CD4-positive, alpha-beta memory T cell (primary cell): ENCODE data around the gene GCLC. TPM values are rescaled to one million over a fixed set of nuclear protein-coding genes. Genes with fewer than 3 reads are reported as not detected.
"Not testable (repeated sequence)": the region's sequence is repeated elsewhere in the genome, so short reads cannot be mapped to it uniquely, and the experiment has no call there.

Experiments used
- CTCF ChIA-PET: fragments of 350-600 bp; sonication (Branson Sonifier 250); formaldehyde crosslinking; loops from one replicate; lab custom pipeline; 2021; ENCODE audit warnings: inconsistent platforms; ENCODE audit not compliant: partially characterized antibody; lab: Charles Lee
- POLR2A ChIA-PET: fragments of 350-600 bp; sonication (Branson Sonifier 250); formaldehyde crosslinking; loops from one replicate; lab custom pipeline; 2021; ENCODE audit not compliant: partially characterized antibody; lab: Charles Lee
- DNase-seq, 5 donors: peaks; one replicate each; pipeline versions ENCODE4 v3.0.0 to v3.0.0-alpha.2; 2020 to 2022; ENCODE audit warnings: mixed read lengths in 1 of 5
- H3K27ac ChIP-seq: one replicate; pipeline ENCODE4 v1.7.0; 2013; ENCODE audit warnings: low read depth, low read length
- H3K27me3 ChIP-seq: 2 replicates; pipeline ENCODE4 v1.7.0; 2013; ENCODE audit warnings: mild to moderate bottlenecking, low read length, moderate library complexity; ENCODE audit not compliant: insufficient read depth
- H3K36me3 ChIP-seq: 2 replicates; pipeline ENCODE4 v1.7.0; 2013; ENCODE audit warnings: mild to moderate bottlenecking, low read length, moderate library complexity; ENCODE audit not compliant: insufficient read depth
- H3K4me1 ChIP-seq: 2 replicates; pipeline ENCODE4 v1.7.0; 2013; ENCODE audit warnings: mild to moderate bottlenecking, low read length, moderate library complexity; ENCODE audit not compliant: insufficient read depth
- H3K4me3 ChIP-seq, 2 donors: one replicate each; pipeline ENCODE4 v1.7.0; 2013; ENCODE audit warnings: low read length in 2 of 2, mild to moderate bottlenecking in 1 of 2
- H3K9me3 ChIP-seq, 2 donors: one replicate each; pipeline ENCODE4 v1.7.0; 2013; ENCODE audit warnings: low read length in 2 of 2, control low read depth in 1 of 2; ENCODE audit not compliant: control insufficient read depth in 1 of 2
- H3K27ac Mint-ChIP-seq, 7 donors: one replicate each; pipeline ENCODE4 v1.8.0; 2020 to 2021; ENCODE audit warnings: mixed read lengths in 7 of 7, mild to moderate bottlenecking in 6 of 7, inconsistent platforms in 3 of 7, moderate library complexity in 3 of 7
- H3K27me3 Mint-ChIP-seq, 2 donors: one replicate each; pipeline ENCODE4 v1.8.0; 2020 to 2021; ENCODE audit warnings: mixed read lengths in 2 of 2
- H3K36me3 Mint-ChIP-seq, 2 donors: one replicate each; pipeline ENCODE4 v1.8.0; 2020 to 2021; ENCODE audit warnings: mixed read lengths in 2 of 2, inconsistent platforms in 1 of 2, mild to moderate bottlenecking in 1 of 2
- H3K4me1 Mint-ChIP-seq, 4 donors: one replicate each; pipeline ENCODE4 v1.8.0; 2020 to 2021; ENCODE audit warnings: mixed read lengths in 4 of 4, mild to moderate bottlenecking in 1 of 4
- H3K4me3 Mint-ChIP-seq, 8 donors: one replicate each; pipeline ENCODE4 v1.8.0; 2020 to 2021; ENCODE audit warnings: mixed read lengths in 8 of 8, mild to moderate bottlenecking in 7 of 8, moderate library complexity in 6 of 8, inconsistent platforms in 3 of 8
- H3K9me3 Mint-ChIP-seq, 8 donors: one replicate each; pipeline ENCODE4 v1.8.0; 2020 to 2021; ENCODE audit warnings: mixed read lengths in 8 of 8, mild to moderate bottlenecking in 5 of 8, inconsistent platforms in 3 of 8, moderate library complexity in 1 of 8
- intact Hi-C: fragments of 100-400 bp; cut with micrococcal nuclease; formaldehyde crosslinking; loops from one replicate; pipeline ENCODE4 v1.15.1; 2023
- polyA plus RNA-seq, 2 donors: library from polyadenylated mRNA; unstranded; fragments of 300-500 nt; fragmentation: Illumina TruSeq; gene quantifications; one replicate each; pipeline ENCODE4 v1.2.3, GENCODE V29; 2021
- total RNA-seq, 2 experiments: library from RNA; stranded (reverse); gene quantifications; one replicate each; pipeline ENCODE4 v1.2.3, GENCODE V29; 2021

GCLC gene
- total and polyA plus RNA-seq, 4 experiments from 2014 or later, result 8.8 to 40.9 (median 25.0) TPM

DNA sequence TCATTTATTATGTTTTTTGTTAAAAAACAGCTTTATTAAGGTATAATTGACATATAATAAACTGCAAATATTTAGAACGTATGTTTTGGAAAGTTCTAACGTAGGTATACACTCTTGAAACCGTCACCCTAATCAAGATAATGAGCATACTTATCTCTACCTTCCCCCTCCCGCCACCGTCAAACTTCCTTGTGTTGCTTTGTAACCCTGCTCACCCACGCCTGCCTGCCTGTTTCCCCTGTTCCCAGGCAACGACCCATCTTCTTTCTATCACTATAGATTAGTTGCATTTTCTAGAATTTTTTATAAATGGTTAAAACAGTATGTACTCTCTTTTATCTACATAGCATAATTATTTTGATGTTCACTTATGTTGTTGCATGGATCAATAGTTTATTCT, 33.5 kb upstream of the GCLC start:
- no peaks in the 10 kb centered on the region for H3K27me3 Mint-ChIP-seq

GRCh38 chr6:53573299-53573698, 28.4 kb upstream of the GCLC start:
- H3K4me3 Mint-ChIP-seq, result no peak overlapping the region
- peaks cover 0 to 5% (median 0%) of the 10 kb centered on the region in 4 donors for H3K4me1 Mint-ChIP-seq
- H3K36me3 ChIP-seq, result no peaks in the 10 kb centered on the region
- ChIA-PET POLR2A (no interaction called here), CTCF (no interaction called here)
- H3K9me3 ChIP-seq, result no peaks in the 10 kb centered on the region
- no peak overlapping the region for H3K4me3 ChIP-seq
- intact Hi-C loops, result no loop called here
- H3K9me3 Mint-ChIP-seq, result no peaks in the 10 kb centered on the region
- H3K36me3 Mint-ChIP-seq, result no peaks in the 10 kb centered on the region
- DNase-seq, result no peak
- no peaks in the 10 kb centered on the region for H3K4me1 ChIP-seq
- no peaks in the 10 kb centered on the region for H3K27me3 ChIP-seq
- no peak overlapping the region for H3K27ac Mint-ChIP-seq
- no peak overlapping the region for H3K27ac ChIP-seq
- H3K27me3 Mint-ChIP-seq, result peaks cover 0 to 1% of the 10 kb centered on the region in 2 donors

More for the DNA sequence above, 33.5 kb upstream of the GCLC start:
- DNase-seq, result no peak
- Mint-ChIP-seq H3K27ac (no peak overlapping the region), H3K4me1 (peaks cover 0 to 3% (median 1%) of the 10 kb centered on the region in 4 donors), H3K36me3 (no peaks in the 10 kb centered on the region), H3K4me3 (no peak overlapping the region), H3K9me3 (no peaks in the 10 kb centered on the region)
- Histone ChIP-seq H3K4me1 (no peaks in the 10 kb centered on the region), H3K4me3 (no peak overlapping the region), H3K36me3 (no peaks in the 10 kb centered on the region), H3K27ac (no peak overlapping the region), H3K9me3 (no peaks in the 10 kb centered on the region), H3K27me3 (no peaks in the 10 kb centered on the region)
- POLR2A ChIA-PET, result no interaction called here
- intact Hi-C loops, result no loop called here
- CTCF ChIA-PET, result interaction anchor here (1.3 kb wide), 1 partner anchor 106 kb away, joined by 3 read pairs; no protein-coding TSS in a partner anchor

GRCh38 chr6:53572379-53572778, 27.5 kb upstream of the GCLC start:
- H3K4me3 Mint-ChIP-seq, H3K4me3 ChIP-seq, H3K4me1 Mint-ChIP-seq, H3K27ac ChIP-seq, DNase-seq, CTCF ChIA-PET, H3K36me3 ChIP-seq, H3K9me3 ChIP-seq, H3K9me3 Mint-ChIP-seq, H3K36me3 Mint-ChIP-seq, H3K27me3 ChIP-seq, H3K27me3 Mint-ChIP-seq, POLR2A ChIA-PET, intact Hi-C loops, H3K4me1 ChIP-seq, H3K27ac Mint-ChIP-seq: not testable (repeated sequence)

DNA sequence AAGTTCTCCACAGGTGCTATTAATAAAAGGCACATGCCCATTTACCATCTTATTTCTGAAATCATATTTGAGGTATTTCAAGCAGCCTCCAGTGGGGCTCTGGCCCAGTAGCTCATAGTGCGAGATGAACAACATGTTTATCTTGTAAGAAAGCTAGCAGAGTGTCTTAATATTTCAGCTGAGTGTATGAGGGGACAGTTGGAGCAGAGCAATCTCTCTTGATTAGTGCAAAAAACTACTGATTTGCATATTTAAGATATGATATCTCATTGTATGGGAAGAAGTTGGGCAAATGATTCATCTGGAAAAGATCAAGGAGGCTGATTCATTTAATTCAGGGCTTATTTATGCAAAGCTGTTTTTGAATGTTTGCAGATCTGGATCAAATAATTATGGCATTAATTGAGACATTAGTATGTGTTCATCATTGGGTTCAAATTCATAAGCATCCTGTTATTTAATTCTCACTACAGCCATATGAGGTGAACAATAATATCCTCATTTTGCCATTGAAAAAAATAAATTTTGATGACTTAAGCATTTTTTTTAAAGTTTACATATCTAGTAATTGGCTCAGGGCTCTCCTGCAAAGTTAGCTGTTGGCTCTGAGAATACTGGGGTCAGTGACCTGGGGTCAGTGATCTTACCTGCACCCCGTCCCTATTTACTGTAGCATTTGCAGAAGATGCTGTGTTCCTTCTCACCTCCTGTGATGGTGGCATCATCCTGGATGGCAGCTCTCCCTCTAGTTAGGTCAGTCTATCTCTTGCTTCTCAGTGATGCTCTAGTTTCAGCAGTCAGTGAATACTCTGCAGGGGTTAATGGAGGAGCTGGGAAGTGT, 24.1 kb upstream of the GCLC start:
- CTCF ChIA-PET, result interaction anchor here (1.2 kb wide), 1 partner anchor 23 kb away, joined by 3 read pairs; no protein-coding TSS in a partner anchor
- no peaks in the 10 kb centered on the region for H3K9me3 ChIP-seq
- no peaks in the 10 kb centered on the region for H3K27me3 ChIP-seq
- no peak overlapping the region for H3K4me3 Mint-ChIP-seq
- no peaks in the 10 kb centered on the region for H3K36me3 Mint-ChIP-seq
- POLR2A ChIA-PET, result no interaction called here
- no peak for DNase-seq
- H3K27ac ChIP-seq, result no peak overlapping the region
- no peaks in the 10 kb centered on the region for H3K4me1 ChIP-seq
- H3K36me3 ChIP-seq, result no peaks in the 10 kb centered on the region
- peaks cover 4 to 6% of the 10 kb centered on the region in 2 donors for H3K27me3 Mint-ChIP-seq
- intact Hi-C loops, result no loop called here
- H3K4me3 ChIP-seq, result no peak overlapping the region
- H3K4me1 Mint-ChIP-seq, result peaks cover 0 to 5% (median 0%) of the 10 kb centered on the region in 4 donors
- no peak overlapping the region for H3K27ac Mint-ChIP-seq
- H3K9me3 Mint-ChIP-seq, result no peaks in the 10 kb centered on the region

DNA sequence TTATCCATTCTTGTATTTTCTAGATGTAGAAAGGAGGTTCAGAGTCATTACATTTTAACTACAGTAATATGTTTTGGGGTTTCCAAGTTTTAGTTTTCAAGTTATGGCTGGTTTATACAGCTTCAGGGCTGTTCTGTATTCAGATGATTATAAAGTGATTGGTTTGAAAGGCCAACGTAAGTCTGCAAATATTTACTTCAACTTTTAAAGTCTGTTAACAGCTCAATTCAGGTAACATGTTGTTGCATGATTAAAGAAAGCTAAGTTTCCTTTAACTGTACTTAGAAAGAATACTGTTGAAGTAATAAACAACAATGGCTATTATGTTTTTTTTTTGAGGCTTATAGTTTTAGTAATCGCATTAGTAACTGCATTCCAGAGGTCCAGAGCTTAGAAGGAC, 22.8 kb upstream of the GCLC start:
- H3K9me3 ChIP-seq, result no peaks in the 10 kb centered on the region
- Mint-ChIP-seq H3K36me3 (no peaks in the 10 kb centered on the region), H3K27me3 (peaks cover 6% of the 10 kb centered on the region in 2 donors), H3K4me3 (no peak overlapping the region), H3K4me1 (no peaks in the 10 kb centered on the region), H3K27ac (no peak overlapping the region), H3K9me3 (no peaks in the 10 kb centered on the region)
- H3K36me3 ChIP-seq, result no peaks in the 10 kb centered on the region
- ChIA-PET POLR2A (interaction anchor here (0.6 kb wide), 1 partner anchor 174 kb away, joined by 6 read pairs; no protein-coding TSS in a partner anchor), CTCF (no interaction called here)
- no peaks in the 10 kb centered on the region for H3K27me3 ChIP-seq
- H3K27ac ChIP-seq, result no peak overlapping the region
- no peak for DNase-seq
- no peaks in the 10 kb centered on the region for H3K4me1 ChIP-seq
- intact Hi-C loops, result no loop called here
- no peak overlapping the region for H3K4me3 ChIP-seq

GRCh38 chr6:53566755-53567154, 21.9 kb upstream of the GCLC start:
- POLR2A ChIA-PET, result no interaction called here
- Mint-ChIP-seq H3K36me3 (no peaks in the 10 kb centered on the region), H3K9me3 (no peaks in the 10 kb centered on the region)

DNA sequence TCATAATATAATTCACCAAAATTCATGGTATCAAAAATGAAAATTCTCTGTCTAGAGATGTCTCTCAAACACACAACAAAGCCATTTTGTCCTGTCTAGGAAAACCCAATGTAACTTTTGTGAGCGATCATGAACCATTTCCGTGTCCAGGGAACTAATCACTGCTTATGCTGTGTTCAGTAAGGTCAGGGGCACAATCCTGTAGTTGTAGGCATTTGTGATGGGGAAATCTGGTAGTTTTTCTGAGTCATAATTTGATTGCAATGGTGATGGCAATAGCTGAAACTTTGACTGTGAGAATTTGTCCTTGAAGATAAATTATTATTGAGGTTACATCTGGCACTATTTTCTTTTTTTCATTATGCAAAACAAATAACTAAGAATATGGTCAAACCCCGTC, 21.0 kb upstream of the GCLC start:
- no peak for DNase-seq
- H3K9me3 ChIP-seq, result no peaks in the 10 kb centered on the region
- H3K36me3 ChIP-seq, result no peaks in the 10 kb centered on the region
- Mint-ChIP-seq H3K27me3 (peaks cover 6% of the 10 kb centered on the region in 2 donors), H3K4me1 (no peaks in the 10 kb centered on the region), H3K36me3 (no peaks in the 10 kb centered on the region), H3K4me3 (no peak overlapping the region), H3K27ac (no peak overlapping the region), H3K9me3 (no peaks in the 10 kb centered on the region)
- no peak overlapping the region for H3K27ac ChIP-seq
- ChIA-PET POLR2A (no interaction called here), CTCF (no interaction called here)
- H3K27me3 ChIP-seq, result no peaks in the 10 kb centered on the region
- H3K4me3 ChIP-seq, result no peak overlapping the region
- intact Hi-C loops, result no loop called here
- no peaks in the 10 kb centered on the region for H3K4me1 ChIP-seq

More at GRCh38 chr6:53566755-53567154, 21.9 kb upstream of the GCLC start:
- intact Hi-C loops, result no loop called here
- CTCF ChIA-PET, result no interaction called here
- H3K9me3 ChIP-seq, result no peaks in the 10 kb centered on the region
- H3K27me3 Mint-ChIP-seq, result peaks cover 6% of the 10 kb centered on the region in 2 donors
- H3K4me1 ChIP-seq, result no peaks in the 10 kb centered on the region
- no peak for DNase-seq
- H3K4me1 Mint-ChIP-seq, result no peaks in the 10 kb centered on the region
- no peak overlapping the region for H3K4me3 Mint-ChIP-seq
- no peak overlapping the region for H3K27ac Mint-ChIP-seq
- H3K27me3 ChIP-seq, result no peaks in the 10 kb centered on the region
- no peaks in the 10 kb centered on the region for H3K36me3 ChIP-seq
- H3K4me3 ChIP-seq, result no peak overlapping the region
- no peak overlapping the region for H3K27ac ChIP-seq
